HG02678 (cell line): ENCODE data around the gene NFKBIB.
"Not testable (repeated sequence)": the region's sequence is repeated elsewhere in the genome, so short reads cannot be mapped to it uniquely, and the experiment has no call there.

Source experiments
- ATAC-seq: cut with Tn5 transposase; IDR thresholded peaks from one replicate; pipeline ENCODE4 v1.9.1; 2021; ENCODE audit warnings: mild to moderate bottlenecking, moderate library complexity; ENCODE audit not compliant: unreplicated experiment

Gene NFKBIB

GRCh38 chr19:38875656-38876395 lies 23.9 kb upstream of the NFKBIB start:
- no peak for ATAC-seq

- ATAC-seq, result peak; percentile 68
Observed at GRCh38 chr19:38877781-38878574, 21.8 kb upstream of the NFKBIB start, which contains the start of gene RINL. Gene RINL (minus strand): TSS chr19:38878275. CDS start chr19:38876742, 1,533 bp downstream.

GRCh38 chr19:38878575-38879399 lies 21.0 kb upstream of the NFKBIB start:
- no peak for ATAC-seq

GRCh38 chr19:38879400-38879751 lies 20.4 kb upstream of the NFKBIB start:
- no peak for ATAC-seq

- ATAC-seq, result no peak
Observed at GRCh38 chr19:38880076-38880881, 19.5 kb upstream of the NFKBIB start.

GRCh38 chr19:38880882-38881609 lies 18.7 kb upstream of the NFKBIB start:
- ATAC-seq, result no peak

GRCh38 chr19:38883286-38883685 lies 16.5 kb upstream of the NFKBIB start:
- ATAC-seq, result no peak

GRCh38 chr19:38884691-38885090 lies 15.1 kb upstream of the NFKBIB start:
- ATAC-seq, result not testable (repeated sequence)

GRCh38 chr19:38888876-38889275 lies 10.9 kb upstream of the NFKBIB start:
- ATAC-seq, result no peak

GRCh38 chr19:38889803-38890202 lies 10.0 kb upstream of the NFKBIB start:
- ATAC-seq, result no peak

GRCh38 chr19:38890686-38891085 lies 9.1 kb upstream of the NFKBIB start:
- ATAC-seq, result no peak

- ATAC-seq, result no peak
Observed at GRCh38 chr19:38891771-38892170, 8.0 kb upstream of the NFKBIB start.

- ATAC-seq, result no peak
Observed at GRCh38 chr19:38892841-38893240, 6.9 kb upstream of the NFKBIB start.

GRCh38 chr19:38893341-38893771 lies 6.4 kb upstream of the NFKBIB start:
- no peak for ATAC-seq

GRCh38 chr19:38894968-38895367 lies 4.8 kb upstream of the NFKBIB start:
- ATAC-seq, result no peak

- no peak for ATAC-seq
Observed at GRCh38 chr19:38898788-38899446, 852 bp upstream of the NFKBIB start.

- no peak for ATAC-seq
Observed at GRCh38 chr19:38900202-38900629, 447 bp downstream of the NFKBIB start.

- ATAC-seq, result no peak
Observed at GRCh38 chr19:38900743-38901190, 998 bp downstream of the NFKBIB start.

- ATAC-seq, result no peak
Observed at GRCh38 chr19:38901683-38902082, 1.9 kb downstream of the NFKBIB start.
